A172 (cell line): Measurements from ENCODE around the gene SIK2. TPM values are rescaled to one million over a fixed set of nuclear protein-coding genes. Genes with fewer than 3 reads are reported as not detected.
"Not testable (repeated sequence)": the region's sequence is repeated elsewhere in the genome, so short reads cannot be mapped to it uniquely, and the experiment has no call there.

Experiments used
- DNase-seq: peaks from one replicate; pipeline ENCODE4 v3.0.0-alpha.2; 2015; ENCODE audit warnings: low spot score
- total RNA-seq: library from RNA; depleted of rRNA; stranded (reverse); fragments of >200 nt; shearing (Covaris generic); gene quantifications from 2 replicates; pipeline ENCODE4 v1.2.3, GENCODE V29; 2014

Gene SIK2
- total RNA-seq, 1 experiment from 2014 or later: 7.2 TPM

- no peak for DNase-seq
These were observed 157.6 kb downstream of the SIK2 start for GRCh38 chr11:111759778-111760407.

GRCh38 chr11:111761036-111761435, 158.8 kb downstream of the SIK2 start:
- DNase-seq: no peak

- no peak for DNase-seq
These were observed 160.3 kb downstream of the SIK2 start for GRCh38 chr11:111762526-111762925.

GRCh38 chr11:111762981-111763643, 160.9 kb downstream of the SIK2 start:
- DNase-seq: no peak

GRCh38 chr11:111764621-111765020, 162.4 kb downstream of the SIK2 start:
- DNase-seq: no peak

GRCh38 chr11:111765320-111765983, 163.2 kb downstream of the SIK2 start:
- no peak for DNase-seq

- peak; percentile 54 for DNase-seq
These were observed 164.0 kb downstream of the SIK2 start, which contains the start of gene PPP2R1B for GRCh38 chr11:111765984-111766833. Gene PPP2R1B, minus strand, starts transcription at chr11:111766389. Its CDS starts 28 bp downstream, at chr11:111766361.

GRCh38 chr11:111766834-111767142, 164.5 kb downstream of the SIK2 start:
- no peak for DNase-seq

GRCh38 chr11:111770581-111771134, 168.4 kb downstream of the SIK2 start:
- no peak for DNase-seq

GRCh38 chr11:111771205-111771604, 169.0 kb downstream of the SIK2 start:
- DNase-seq: not testable (repeated sequence)

- no peak for DNase-seq
These were observed 170.3 kb downstream of the SIK2 start for GRCh38 chr11:111772535-111772934.

GRCh38 chr11:111774955-111775710, 172.9 kb downstream of the SIK2 start:
- no peak for DNase-seq

GRCh38 chr11:111776398-111777093, 174.3 kb downstream of the SIK2 start:
- DNase-seq: no peak

- DNase-seq: peak; percentile 55
These were observed 175.1 kb downstream of the SIK2 start for GRCh38 chr11:111777094-111778046.

GRCh38 chr11:111778047-111778558, 175.9 kb downstream of the SIK2 start:
- no peak for DNase-seq

GRCh38 chr11:111779118-111779517, 176.9 kb downstream of the SIK2 start:
- no peak for DNase-seq
